Astrocyte (in vitro differentiated cells and primary cell): Measurements from ENCODE around the gene HPSE2. TPM values are rescaled to one million over a fixed set of nuclear protein-coding genes. Genes with fewer than 3 reads are reported as not detected.

Source experiments
- DNase-seq: peaks from one replicate; pipeline ENCODE4 v3.0.0-alpha.2; 2010; ENCODE audit warnings: low read depth
- FAIRE-seq: peaks from 2 replicates; lab custom pipeline; 2011; peaks lifted over from hg19 to GRCh38; lab: Jason Lieb, UNC
- H2AFZ ChIP-seq: 2 replicates; pipeline ENCODE4 v1.6.0; 2012; ENCODE audit warnings: low read depth, low read length, inconsistent platforms
- H3K27ac ChIP-seq: 2 replicates; pipeline ENCODE4 v1.5.1; 2011; ENCODE audit warnings: low read depth, low read length, inconsistent platforms
- H3K27me3 ChIP-seq: 2 replicates; pipeline ENCODE4 v1.6.0; 2011; ENCODE audit warnings: low read length, inconsistent platforms; ENCODE audit not compliant: insufficient read depth
- H3K36me3 ChIP-seq: 2 replicates; pipeline ENCODE4 v1.5.1; 2011; ENCODE audit warnings: low read length, inconsistent platforms; ENCODE audit not compliant: insufficient read depth
- H3K4me1 ChIP-seq: 2 replicates; pipeline ENCODE4 v1.5.1; 2011; ENCODE audit warnings: low read length, inconsistent platforms; ENCODE audit not compliant: insufficient read depth
- H3K4me2 ChIP-seq: 2 replicates; pipeline ENCODE4 v1.6.0; 2012; ENCODE audit warnings: low read length, inconsistent platforms
- H3K4me3 ChIP-seq: 2 replicates; pipeline ENCODE4 v1.5.1; 2011; ENCODE audit warnings: low read depth, mild to moderate bottlenecking, low read length, inconsistent platforms; ENCODE audit not compliant: insufficient read depth
- H3K79me2 ChIP-seq: 2 replicates; pipeline ENCODE4 v1.6.0; 2012; ENCODE audit warnings: mild to moderate bottlenecking, low read length, inconsistent platforms; ENCODE audit not compliant: insufficient read depth
- H3K9ac ChIP-seq: 2 replicates; pipeline ENCODE4 v1.6.0; 2012; ENCODE audit warnings: mild to moderate bottlenecking, low read length, inconsistent platforms
- H3K9me3 ChIP-seq: 2 replicates; pipeline ENCODE4 v1.5.1; 2012; ENCODE audit warnings: low read depth, mild to moderate bottlenecking, low read length, inconsistent platforms; ENCODE audit not compliant: insufficient read depth
- H4K20me1 ChIP-seq: 2 replicates; pipeline ENCODE4 v1.6.0; 2012; ENCODE audit warnings: low read length, inconsistent platforms; ENCODE audit not compliant: insufficient read depth
- H3K27ac Mint-ChIP-seq: one replicate; pipeline ENCODE4 v1.8.0; 2021; ENCODE audit warnings: mild to moderate bottlenecking, mixed read lengths; ENCODE audit not compliant: unreplicated experiment
- H3K27me3 Mint-ChIP-seq: one replicate; pipeline ENCODE4 v1.8.0; 2021; ENCODE audit warnings: low read depth, mixed read lengths; ENCODE audit not compliant: unreplicated experiment
- H3K36me3 Mint-ChIP-seq: one replicate; pipeline ENCODE4 v1.8.0; 2021; ENCODE audit warnings: low read depth, mixed read lengths; ENCODE audit not compliant: unreplicated experiment
- H3K4me1 Mint-ChIP-seq: one replicate; pipeline ENCODE4 v1.8.0; 2021; ENCODE audit warnings: low read depth, mixed read lengths; ENCODE audit not compliant: unreplicated experiment
- H3K4me3 Mint-ChIP-seq: one replicate; pipeline ENCODE4 v1.8.0; 2021; ENCODE audit warnings: mild to moderate bottlenecking, moderate library complexity, mixed read lengths; ENCODE audit not compliant: unreplicated experiment
- H3K9me3 Mint-ChIP-seq: one replicate; pipeline ENCODE4 v1.8.0; 2021; ENCODE audit warnings: mild to moderate bottlenecking, mixed read lengths; ENCODE audit not compliant: unreplicated experiment
- CTCF ChIP-seq: IDR thresholded peaks from 2 replicates; pipeline ENCODE4 v1.5.1; 2011; ENCODE audit warnings: low read depth, mild to moderate bottlenecking, inconsistent platforms, low read length, moderate library complexity; ENCODE audit not compliant: insufficient read depth
- EZH2 ChIP-seq: IDR thresholded peaks from 2 replicates; pipeline ENCODE4 v1.6.1; 2012; ENCODE audit warnings: mild to moderate bottlenecking, low read length, inconsistent platforms; ENCODE audit not compliant: insufficient read depth
- total RNA-seq: library from RNA; stranded (reverse); gene quantifications from 2 replicates; pipeline ENCODE4 v1.2.1, GENCODE V29; 2021

HPSE2 gene
- total RNA-seq, 1 donor from 2014 or later = 0.14 TPM

- Mint-ChIP-seq H3K9me3 (no peaks in the 10 kb centered on the region), H3K27ac (no peak overlapping the region), H3K36me3 (no peaks in the 10 kb centered on the region), H3K27me3 (no peaks in the 10 kb centered on the region), H3K4me1 (no peaks in the 10 kb centered on the region), H3K4me3 (no peak overlapping the region)
- H3K4me2 ChIP-seq = no peak overlapping the region
- H3K4me3 ChIP-seq = no peak overlapping the region
- no peak overlapping the region for H3K27ac ChIP-seq
- no peak for FAIRE-seq
- no peaks in the 10 kb centered on the region for H3K4me1 ChIP-seq
- no peaks in the 10 kb centered on the region for H3K9me3 ChIP-seq
- no peaks in the 10 kb centered on the region for H4K20me1 ChIP-seq
- DNase-seq = no peak
- no peaks in the 10 kb centered on the region for H3K79me2 ChIP-seq
- no peaks in the 10 kb centered on the region for H3K36me3 ChIP-seq
- H2AFZ ChIP-seq = no peak overlapping the region
- H3K27me3 ChIP-seq = no peaks in the 10 kb centered on the region
- TF ChIP-seq EZH2 (no peak), CTCF (no peak)
- H3K9ac ChIP-seq = no peak overlapping the region
These were observed 418.3 kb downstream of the HPSE2 start for GRCh38 chr10:98817396-98817795.

GRCh38 chr10:98815039-98815885, 420.4 kb downstream of the HPSE2 start:
- Histone ChIP-seq H3K9ac (no peak overlapping the region), H3K79me2 (no peaks in the 10 kb centered on the region), H3K4me3 (no peak overlapping the region), H3K9me3 (no peaks in the 10 kb centered on the region), H3K27ac (no peak overlapping the region), H3K4me1 (no peaks in the 10 kb centered on the region), H3K36me3 (no peaks in the 10 kb centered on the region), H2AFZ (no peak overlapping the region), H3K4me2 (no peak overlapping the region), H3K27me3 (no peaks in the 10 kb centered on the region), H4K20me1 (no peaks in the 10 kb centered on the region)
- H3K4me3 Mint-ChIP-seq = no peak overlapping the region
- DNase-seq = no peak
- H3K4me1 Mint-ChIP-seq = no peaks in the 10 kb centered on the region
- no peak overlapping the region for H3K27ac Mint-ChIP-seq
- no peaks in the 10 kb centered on the region for H3K9me3 Mint-ChIP-seq
- FAIRE-seq = no peak
- no peak for TF ChIP-seq EZH2
- TF ChIP-seq CTCF = no peak
- no peaks in the 10 kb centered on the region for H3K36me3 Mint-ChIP-seq
- H3K27me3 Mint-ChIP-seq = no peaks in the 10 kb centered on the region

GRCh38 chr10:98814470-98814869, 421.2 kb downstream of the HPSE2 start:
- H3K9me3 ChIP-seq = no peaks in the 10 kb centered on the region
- Mint-ChIP-seq H3K4me3 (no peak overlapping the region), H3K27me3 (no peaks in the 10 kb centered on the region), H3K4me1 (no peaks in the 10 kb centered on the region), H3K9me3 (no peaks in the 10 kb centered on the region), H3K36me3 (no peaks in the 10 kb centered on the region), H3K27ac (no peak overlapping the region)
- H4K20me1 ChIP-seq = no peaks in the 10 kb centered on the region
- H3K4me3 ChIP-seq = no peak overlapping the region
- no peaks in the 10 kb centered on the region for H3K27me3 ChIP-seq
- TF ChIP-seq EZH2 (no peak), CTCF (no peak)
- H3K36me3 ChIP-seq = no peaks in the 10 kb centered on the region
- FAIRE-seq = no peak
- no peak overlapping the region for H3K27ac ChIP-seq
- no peak overlapping the region for H2AFZ ChIP-seq
- no peaks in the 10 kb centered on the region for H3K79me2 ChIP-seq
- DNase-seq = no peak
- H3K4me1 ChIP-seq = no peaks in the 10 kb centered on the region
- no peak overlapping the region for H3K4me2 ChIP-seq
- no peak overlapping the region for H3K9ac ChIP-seq
